ENCODE results near the gene SETD2. TPM values are rescaled to one million over a fixed set of nuclear protein-coding genes. Genes with fewer than 3 reads are reported as not detected.
"Not testable (repeated sequence)": the region's sequence is repeated elsewhere in the genome, so short reads cannot be mapped to it uniquely, and the experiment has no call there.

Gene SETD2
- 10 to 100 TPM; 10.8 to 18.8 (median 15.4) TPM for polyA plus RNA-seq

- WGBS, 3 donors: 0% methylated on average over 49 to 91 of the region's 95 CpGs
- H3K27ac ChIP-seq (ENCODE audit: low read depth, low read length): peak within 1 kb of the TSS; percentile 81
Observed at GRCh38 chr3:47164007-47164881, at the start of gene SETD2. TSS of gene SETD2 (minus strand) at chr3:47164113. CDS start at chr3:47163924, 189 bp downstream.

GRCh38 chr3:47210863-47211405 is 47.0 kb upstream of the SETD2 start:
- no peak overlapping the region for H3K27ac ChIP-seq (ENCODE audit: low read depth, low read length)
- WGBS, 3 donors: 94 to 95% (median 95%) methylated on average over 3 of the region's 3 CpGs

GRCh38 chr3:47206022-47206421 is 42.1 kb upstream of the SETD2 start:
- H3K27ac ChIP-seq (ENCODE audit: low read depth, low read length): not testable (repeated sequence)
- 91 to 95% (median 95%) methylated on average over 5 of the region's 5 CpGs for WGBS, 3 donors

- no peak overlapping the region for H3K27ac ChIP-seq (ENCODE audit: low read depth, low read length)
Observed at GRCh38 chr3:47204875-47205274, 41.0 kb upstream of the SETD2 start.

GRCh38 chr3:47202542-47202941 is 38.6 kb upstream of the SETD2 start:
- WGBS, 3 donors: 89 to 95% (median 91%) methylated on average over 3 of the region's 3 CpGs
- no peak overlapping the region for H3K27ac ChIP-seq (ENCODE audit: low read depth, low read length)

- H3K27ac ChIP-seq (ENCODE audit: low read depth, low read length): no peak overlapping the region
- WGBS, 3 donors: 60 to 90% (median 88%) methylated on average over 3 of the region's 3 CpGs
Observed at GRCh38 chr3:47197287-47197686, 33.4 kb upstream of the SETD2 start.

- WGBS, 3 donors: 95 to 97% (median 96%) methylated on average over 2 of the region's 2 CpGs
- no peak overlapping the region for H3K27ac ChIP-seq (ENCODE audit: low read depth, low read length)
Observed at GRCh38 chr3:47194994-47195393, 31.1 kb upstream of the SETD2 start.

- WGBS, 3 donors: 93 to 98% (median 97%) methylated on average over 4 of the region's 4 CpGs
- no peak overlapping the region for H3K27ac ChIP-seq (ENCODE audit: low read depth, low read length)
Observed at GRCh38 chr3:47193871-47194859, 30.3 kb upstream of the SETD2 start.

GRCh38 chr3:47186285-47186684 is 22.4 kb upstream of the SETD2 start:
- WGBS, 3 donors: 91 to 93% (median 91%) methylated on average over 2 of the region's 2 CpGs
- H3K27ac ChIP-seq (ENCODE audit: low read depth, low read length): no peak overlapping the region

GRCh38 chr3:47181685-47182084 is 17.8 kb upstream of the SETD2 start:
- 92 to 94% (median 93%) methylated on average over 4 of the region's 4 CpGs for WGBS, 3 donors
- H3K27ac ChIP-seq (ENCODE audit: low read depth, low read length): not testable (repeated sequence)

- 84 to 92% (median 91%) methylated on average over 12 of the region's 12 CpGs for WGBS, 3 donors
- H3K27ac ChIP-seq (ENCODE audit: low read depth, low read length): not testable (repeated sequence)
Observed at GRCh38 chr3:47180011-47180410, 16.1 kb upstream of the SETD2 start.

- WGBS, 3 donors: 95 to 98% (median 97%) methylated on average over 5 of the region's 5 CpGs
- H3K27ac ChIP-seq (ENCODE audit: low read depth, low read length): no peak overlapping the region
Observed at GRCh38 chr3:47176582-47176981, 12.7 kb upstream of the SETD2 start.

GRCh38 chr3:47163169-47164006 is 525 bp downstream of the SETD2 start:
- 0 to 1% (median 0%) methylated on average over 82 to 103 of the region's 106 CpGs for WGBS, 3 donors
- peak overlapping the region; percentile 81 for H3K27ac ChIP-seq (ENCODE audit: low read depth, low read length)

GRCh38 chr3:47162697-47163168 is 1.2 kb downstream of the SETD2 start:
- H3K27ac ChIP-seq (ENCODE audit: low read depth, low read length): no peak overlapping the region
- WGBS, 3 donors: 2% methylated on average over 10 of the region's 10 CpGs

GRCh38 chr3:47161983-47162696 is 1.8 kb downstream of the SETD2 start:
- 9 to 14% (median 10%) methylated on average over 4 of the region's 4 CpGs for WGBS, 3 donors
- no peak overlapping the region for H3K27ac ChIP-seq (ENCODE audit: low read depth, low read length)

GRCh38 chr3:47159820-47160219 is 4.1 kb downstream of the SETD2 start:
- H3K27ac ChIP-seq (ENCODE audit: low read depth, low read length): no peak overlapping the region
- WGBS, 3 donors: 81 to 92% (median 84%) methylated on average over 3 of the region's 3 CpGs

- H3K27ac ChIP-seq (ENCODE audit: low read depth, low read length): no peak overlapping the region
Observed at GRCh38 chr3:47158208-47158607, 5.7 kb downstream of the SETD2 start.
